GM23338 (cell line): ENCODE data around the gene ANKRD11. TPM values are rescaled to one million over a fixed set of nuclear protein-coding genes. Genes with fewer than 3 reads are reported as not detected.

Experiments
- ATAC-seq: fragments of 200-7000 bp; cut with Tn5 transposase; 3 replicates; pipeline ENCODE4 v1.9.1; 2020
- DNase-seq: peaks from one replicate; pipeline ENCODE4 v3.0.0-alpha.2; 2015; ENCODE audit warnings: low spot score
- H2AFZ ChIP-seq: fragments of 200-600 bp; sonication (generic); 2 replicates; pipeline ENCODE4 v1.8.0; 2016; ENCODE audit warnings: antibody characterized with exemption, mild to moderate bottlenecking, moderate library complexity
- H3F3A ChIP-seq: fragments of 200-600 bp; sonication (generic); replicated peaks from 2 replicates; pipeline ENCODE4 v1.8.0; 2017; ENCODE audit warnings: antibody characterized with exemption, mixed run types, low read depth
- H3K27ac ChIP-seq: fragments of 200-600 bp; sonication (generic); 2 replicates; pipeline ENCODE4 v1.6.1; 2016; ENCODE audit warnings: low read depth
- H3K27me3 ChIP-seq: fragments of 200-600 bp; sonication (generic); 2 replicates; pipeline ENCODE4 v1.8.0; 2016; ENCODE audit warnings: mild to moderate bottlenecking, mixed run types, moderate library complexity; ENCODE audit not compliant: insufficient read depth
- H3K36me3 ChIP-seq: fragments of 200-600 bp; sonication (generic); 2 replicates; pipeline ENCODE4 v1.8.0; 2016; ENCODE audit warnings: mild to moderate bottlenecking; ENCODE audit not compliant: insufficient read depth
- H3K4me1 ChIP-seq: fragments of 200-600 bp; sonication (generic); 2 replicates; pipeline ENCODE4 v1.8.0; 2016; ENCODE audit warnings: mild to moderate bottlenecking, moderate library complexity; ENCODE audit not compliant: insufficient read depth
- H3K4me2 ChIP-seq: fragments of 200-600 bp; sonication (generic); 2 replicates; pipeline ENCODE4 v1.7.1; 2017; ENCODE audit warnings: mixed run types
- H3K4me3 ChIP-seq: fragments of 200-600 bp; sonication (generic); 2 replicates; pipeline ENCODE4 v1.6.1; 2016; ENCODE audit warnings: mixed run types
- H3K79me2 ChIP-seq: fragments of 200-600 bp; sonication (generic); replicated peaks from 2 replicates; pipeline ENCODE4 v1.8.0; 2017; ENCODE audit warnings: mild to moderate bottlenecking; ENCODE audit not compliant: insufficient read depth
- H3K9me2 ChIP-seq: fragments of 200-600 bp; sonication (generic); 2 replicates; pipeline ENCODE4 v1.8.0; 2017; ENCODE audit not compliant: insufficient read depth
- H4K20me1 ChIP-seq: fragments of 200-600 bp; sonication (generic); replicated peaks from 2 replicates; pipeline ENCODE4 v1.8.0; 2017; ENCODE audit warnings: mild to moderate bottlenecking; ENCODE audit not compliant: insufficient read depth
- H3K27ac Mint-ChIP-seq: 2 replicates; pipeline ENCODE4 v1.8.0; 2020; ENCODE audit warnings: inconsistent platforms, mild to moderate bottlenecking, moderate library complexity, mixed read lengths
- H3K27me3 Mint-ChIP-seq: 3 replicates; pipeline ENCODE4 v1.8.0; 2022; ENCODE audit warnings: low read depth, mild to moderate bottlenecking, moderate library complexity, mixed read lengths, inconsistent platforms; ENCODE audit not compliant: insufficient read depth, poor library complexity
- H3K36me3 Mint-ChIP-seq: 3 replicates; pipeline ENCODE4 v1.8.0; 2021; ENCODE audit warnings: low read depth, mild to moderate bottlenecking, inconsistent platforms, moderate library complexity, mixed read lengths
- H3K4me1 Mint-ChIP-seq: 3 replicates; pipeline ENCODE4 v1.8.0; 2020; ENCODE audit warnings: mild to moderate bottlenecking, inconsistent platforms, mixed read lengths
- H3K4me3 Mint-ChIP-seq: 3 replicates; pipeline ENCODE4 v1.8.0; 2021; ENCODE audit warnings: moderate library complexity, mild to moderate bottlenecking, inconsistent platforms, mixed read lengths
- H3K9me3 Mint-ChIP-seq: 3 replicates; pipeline ENCODE4 v1.8.0; 2020; ENCODE audit warnings: moderate library complexity, mild to moderate bottlenecking, inconsistent platforms, mixed read lengths
- CREB1 ChIP-seq: fragments of 250-450 bp; sonication (Bioruptor Pico); IDR thresholded peaks from 2 replicates; pipeline ENCODE4 v1.5.0; 2020; ENCODE audit warnings: low read depth, mild to moderate bottlenecking, moderate library complexity
- CTCF ChIP-seq, 2 experiments: fragments of 200-600 bp in 1 of 2; sonication (generic) in 1 of 2; conservative IDR thresholded peaks; 2 replicates each; pipeline versions ENCODE4 v1.5.1 to v1.6.1; 2016 to 2017; ENCODE audit warnings: antibody characterized with exemption in 2 of 2, low read depth in 2 of 2, mild to moderate bottlenecking in 2 of 2, moderate library complexity in 1 of 2
- ETS1 ChIP-seq: IDR thresholded peaks from 2 replicates; pipeline ENCODE4 v1.6.1; 2016; ENCODE audit warnings: antibody characterized with exemption
- EZH2 ChIP-seq: fragments of 200-600 bp; sonication (generic); IDR thresholded peaks from one replicate; pipeline ENCODE4 v1.8.0; 2017; ENCODE audit warnings: antibody characterized with exemption, mild to moderate bottlenecking, low read depth; ENCODE audit not compliant: unreplicated experiment
- JUNB ChIP-seq: IDR thresholded peaks from one replicate; pipeline ENCODE4 v1.6.1; 2016; ENCODE audit warnings: antibody characterized with exemption; ENCODE audit not compliant: unreplicated experiment
- NANOG ChIP-seq: IDR thresholded peaks from 2 replicates; pipeline ENCODE4 v1.6.1; 2016; ENCODE audit warnings: antibody characterized with exemption, borderline replicate concordance
- POLR2AphosphoS5 ChIP-seq: IDR thresholded peaks from 2 replicates; pipeline ENCODE4 v1.6.1; 2016; ENCODE audit warnings: antibody characterized with exemption, low read depth
- REST ChIP-seq: IDR thresholded peaks from one replicate; pipeline ENCODE4 v1.6.1; 2018; ENCODE audit warnings: antibody characterized with exemption; ENCODE audit not compliant: unreplicated experiment
- STAT1 ChIP-seq: IDR thresholded peaks from one replicate; pipeline ENCODE4 v1.6.1; 2016; ENCODE audit warnings: antibody characterized with exemption; ENCODE audit not compliant: unreplicated experiment
- ZNF331 ChIP-seq: fragments of 250-450 bp; sonication (Bioruptor Pico); IDR thresholded peaks from 2 replicates; pipeline ENCODE4 v1.5.0; 2020; ENCODE audit warnings: low read depth, mild to moderate bottlenecking, moderate library complexity
- ZNF462 ChIP-seq: fragments of 250-450 bp; sonication (Bioruptor Pico); IDR thresholded peaks from 2 replicates; pipeline ENCODE4 v1.5.0; 2020; ENCODE audit warnings: mild to moderate bottlenecking, moderate library complexity
- polyA plus RNA-seq: library from polyadenylated mRNA; unstranded; fragments of >200 nt; fragmentation: Nextera tagmentation; extraction: Ambion mirVana; gene quantifications from 2 replicates; pipeline ENCODE4 v1.2.1, GENCODE V29; 2016
- total RNA-seq: library from RNA; depleted of rRNA; stranded (reverse); fragments of >200 nt; shearing (Covaris generic); gene quantifications from 2 replicates; pipeline ENCODE4 v1.2.3, GENCODE V29; 2014

Gene ANKRD11
- total and polyA plus RNA-seq, 2 experiments from 2014 or later, result 130 to 159 TPM

GRCh38 chr16:89444151-89444723, 46.1 kb downstream of the ANKRD11 start:
- no peak overlapping the region; the same call in 1 of the 2 replicates for H3K27ac Mint-ChIP-seq

More at GRCh38 chr16:89444151-89444723, 46.1 kb downstream of the ANKRD11 start:
- Mint-ChIP-seq H3K4me1 (peaks cover 79% of the 10 kb centered on the region), H3K27me3 (peaks cover 16% of the 10 kb centered on the region), H3K36me3 (peaks cover 2% of the 10 kb centered on the region; the same call in 1 of the 3 replicates), H3K9me3 (no peaks in the 10 kb centered on the region), H3K4me3 (no peak overlapping the region)
- Histone ChIP-seq H3K9me2 (no peaks in the 10 kb centered on the region), H3K36me3 (no peaks in the 10 kb centered on the region), H4K20me1 (peaks cover 86% of the 10 kb centered on the region), H3K79me2 (peaks cover 100% of the 10 kb centered on the region), H3K27me3 (no peaks in the 10 kb centered on the region), H3K4me3 (no peak overlapping the region), H3K4me2 (peak overlapping the region; percentile 64; the same call in 1 of the 2 replicates), H2AFZ (no peak overlapping the region), H3F3A (0 out of 2 replicates have a peak, but pooled peaks cover 12% of the 10 kb centered on the region), H3K4me1 (peaks cover 76% of the 10 kb centered on the region), H3K27ac (peak overlapping the region; percentile 70)
- ATAC-seq (no peak), DNase-seq (no peak)
- TF ChIP-seq ZNF331, result no peak
- TF ChIP-seq EZH2, result no peak
- TF ChIP-seq NANOG, result no peak
- no peak for TF ChIP-seq STAT1
- no peak for TF ChIP-seq ETS1
- no peak for TF ChIP-seq ZNF462 (CRISPR knock-in tag)
- no peak for TF ChIP-seq POLR2AphosphoS5
- no peak for TF ChIP-seq JUNB
- TF ChIP-seq REST, result no peak
- no peak for TF ChIP-seq CREB1
- TF ChIP-seq CTCF (conservative IDR thresholded peaks at IDR 0.05; ENCODE audit: low read depth in 2 of 2), result no peak
